ENCODE results near the gene BSG.
A peak's percentile ranks its signal among the peaks of the same experiment; 100 is the strongest.

The BSG gene

GRCh38 chr19:548886-549830 lies 23.2 kb upstream of the BSG start:
- no peak for DNase-seq (ENCODE audit: low spot score in 2 of 2)
- Mint-ChIP-seq H3K9me3 (peaks cover 2% of the 10 kb centered on the region), H3K36me3 (no peaks in the 10 kb centered on the region), H3K27ac (no peak overlapping the region), H3K4me1 (peaks cover 2% of the 10 kb centered on the region), H3K27me3 (peaks cover 11% of the 10 kb centered on the region), H3K4me3 (no peak overlapping the region)
- ATAC-seq (ENCODE audit: low read depth) = no peak

DNA sequence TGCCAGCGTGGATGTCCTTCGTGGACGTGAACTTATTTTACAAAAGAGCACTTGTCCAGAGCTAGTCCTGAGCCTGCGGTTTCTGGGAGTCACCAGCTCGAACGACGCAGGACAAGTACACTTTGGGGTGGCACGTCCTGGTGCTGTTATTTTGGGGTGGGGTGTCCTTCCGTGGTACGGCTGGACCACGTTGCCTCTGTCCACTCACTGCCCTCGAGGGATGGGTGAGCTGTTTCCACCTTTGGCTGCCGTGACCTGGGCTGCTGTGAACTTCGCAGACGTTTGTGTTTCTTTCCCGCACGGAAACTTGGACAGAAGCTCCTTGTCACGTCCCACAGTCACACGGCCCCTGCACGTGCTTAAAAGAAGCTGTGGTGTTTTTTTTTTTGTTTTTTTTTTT lies 17.6 kb upstream of the BSG start:
- Mint-ChIP-seq H3K27ac (no peak overlapping the region), H3K9me3 (no peaks in the 10 kb centered on the region), H3K27me3 (peaks cover 8% of the 10 kb centered on the region), H3K4me1 (no peaks in the 10 kb centered on the region), H3K4me3 (no peak overlapping the region), H3K36me3 (no peaks in the 10 kb centered on the region)
- ATAC-seq (ENCODE audit: low read depth) (no peak), DNase-seq (ENCODE audit: low spot score in 2 of 2) (no peak)

DNA sequence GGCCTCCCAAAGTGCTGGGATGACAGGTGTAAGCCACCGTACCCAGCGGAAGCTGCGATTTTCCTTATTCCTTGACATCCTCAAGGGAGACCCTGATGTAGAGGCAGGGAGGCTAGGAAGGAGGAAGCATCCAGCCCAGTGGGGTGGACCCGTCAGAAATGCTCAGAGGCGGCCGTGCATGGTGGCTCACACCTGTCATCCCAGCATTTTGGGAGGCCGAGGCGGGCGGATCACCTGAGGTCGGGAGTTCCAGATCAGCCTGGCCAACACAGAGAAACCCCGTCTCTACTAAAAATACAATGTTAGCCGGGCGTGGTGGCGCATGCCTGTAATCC lies 17.0 kb upstream of the BSG start:
- H3K36me3 Mint-ChIP-seq = no peaks in the 10 kb centered on the region
- peaks cover 8% of the 10 kb centered on the region for H3K27me3 Mint-ChIP-seq
- H3K4me3 Mint-ChIP-seq = no peak overlapping the region
- H3K4me1 Mint-ChIP-seq = no peaks in the 10 kb centered on the region
- no peaks in the 10 kb centered on the region for H3K9me3 Mint-ChIP-seq
- ATAC-seq (ENCODE audit: low read depth) (no peak), DNase-seq (ENCODE audit: low spot score in 2 of 2) (no peak)
- H3K27ac Mint-ChIP-seq = no peak overlapping the region

DNA sequence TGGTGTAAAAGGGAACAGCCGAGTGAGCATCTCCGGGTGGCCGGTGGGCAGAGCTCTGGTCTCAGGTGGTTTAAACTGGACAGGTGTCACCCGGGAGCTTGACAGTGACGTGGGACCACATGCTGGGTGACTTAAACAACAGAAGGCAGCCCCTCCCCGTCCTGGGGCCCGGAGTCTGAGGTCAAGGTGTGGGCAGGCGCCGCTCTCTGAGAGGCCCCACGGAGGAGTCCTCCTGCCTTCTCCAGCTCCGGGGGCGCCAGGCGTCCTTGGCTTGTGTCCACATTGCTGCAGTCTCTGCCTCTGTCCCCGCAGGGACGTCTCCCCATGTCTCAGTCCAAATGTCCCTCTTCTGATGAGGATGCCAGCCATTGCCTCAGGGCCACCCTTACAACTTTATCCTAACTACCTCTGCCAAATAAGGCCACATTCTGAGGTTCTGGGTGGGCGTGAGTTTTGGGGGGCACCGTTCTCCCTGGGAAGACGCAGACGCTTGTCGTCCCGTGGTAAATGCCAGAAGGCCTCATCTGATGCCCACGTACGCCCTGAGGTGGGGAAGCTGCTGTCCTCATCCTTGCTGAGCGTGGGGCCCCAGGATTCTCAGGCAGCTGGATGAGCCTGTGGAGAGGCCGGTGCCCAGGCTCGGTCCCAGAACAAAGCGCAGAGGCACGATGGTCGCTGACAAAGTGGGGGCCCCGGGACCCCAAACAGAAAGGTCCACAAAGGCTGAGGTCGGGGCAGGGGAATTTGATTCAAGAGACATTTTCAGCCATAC lies 15.6 kb upstream of the BSG start:
- ATAC-seq (ENCODE audit: low read depth) (no peak), DNase-seq (ENCODE audit: low spot score in 2 of 2) (no peak)
- Mint-ChIP-seq H3K27ac (no peak overlapping the region), H3K4me1 (no peaks in the 10 kb centered on the region), H3K36me3 (no peaks in the 10 kb centered on the region), H3K27me3 (peaks cover 7% of the 10 kb centered on the region), H3K9me3 (no peaks in the 10 kb centered on the region), H3K4me3 (no peak overlapping the region)

DNA sequence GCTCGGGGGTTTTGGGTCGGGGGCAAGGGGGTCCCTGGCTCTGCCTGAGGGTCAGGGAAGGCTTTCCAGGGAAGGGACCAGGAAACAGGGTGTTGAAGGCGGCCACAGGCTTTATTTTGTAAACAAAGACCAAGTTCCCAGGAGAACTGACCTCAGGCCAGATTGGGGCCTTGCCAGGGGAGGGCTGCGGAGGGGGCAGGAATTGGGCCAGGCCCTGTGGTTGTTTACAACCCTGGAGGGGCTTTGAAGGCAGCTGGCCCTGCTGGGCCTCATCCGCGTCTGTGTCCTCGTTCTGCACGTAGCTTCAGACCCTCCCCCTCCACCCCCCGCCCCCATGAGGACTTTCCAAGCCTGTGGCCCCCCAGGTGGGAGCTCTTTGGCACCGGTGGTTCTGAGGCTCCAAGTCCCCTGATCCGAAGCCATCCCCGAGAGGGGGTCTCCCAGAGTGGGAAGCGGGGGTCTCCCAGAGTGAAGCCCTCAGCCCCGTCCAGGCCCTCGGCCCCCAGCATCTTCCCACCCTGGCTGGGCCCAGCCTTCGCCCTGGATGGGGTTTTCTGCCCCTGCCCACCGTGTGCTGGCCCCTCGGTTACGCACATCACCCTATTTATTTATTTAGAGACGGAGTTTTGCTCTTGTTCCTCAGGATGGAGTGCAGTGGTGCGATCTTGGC lies 13.5 kb upstream of the BSG start:
- Mint-ChIP-seq H3K9me3 (no peaks in the 10 kb centered on the region), H3K4me1 (no peaks in the 10 kb centered on the region), H3K27me3 (peaks cover 5% of the 10 kb centered on the region), H3K4me3 (no peak overlapping the region), H3K27ac (no peak overlapping the region), H3K36me3 (no peaks in the 10 kb centered on the region)
- ATAC-seq (ENCODE audit: low read depth) (no peak), DNase-seq (ENCODE audit: low spot score in 2 of 2) (no peak)

DNA sequence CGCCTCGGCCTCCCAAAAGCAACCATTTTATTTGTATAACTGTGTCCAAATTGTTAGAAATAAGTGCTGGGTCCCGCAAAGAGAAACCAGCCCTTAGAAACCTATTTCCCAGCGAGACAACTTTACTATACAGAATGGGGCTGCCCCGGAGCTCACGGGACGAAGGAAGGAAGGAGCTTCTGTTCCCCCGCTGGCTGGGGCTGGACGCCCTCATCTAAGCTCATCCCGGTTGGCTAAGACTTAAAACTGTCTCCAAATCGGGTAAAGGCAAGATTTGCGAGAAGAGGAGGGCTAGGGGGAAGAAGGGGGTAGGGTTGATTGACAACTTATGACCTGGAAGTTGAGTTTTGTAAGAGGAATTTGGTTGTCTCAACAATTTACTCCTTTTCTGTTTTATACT lies 12.3 kb upstream of the BSG start:
- Mint-ChIP-seq H3K27ac (no peak overlapping the region), H3K36me3 (no peaks in the 10 kb centered on the region), H3K4me1 (no peaks in the 10 kb centered on the region), H3K27me3 (peaks cover 5% of the 10 kb centered on the region), H3K4me3 (no peak overlapping the region), H3K9me3 (no peaks in the 10 kb centered on the region)
- no peak for DNase-seq (ENCODE audit: low spot score in 2 of 2)
- no peak for ATAC-seq (ENCODE audit: low read depth)

DNA sequence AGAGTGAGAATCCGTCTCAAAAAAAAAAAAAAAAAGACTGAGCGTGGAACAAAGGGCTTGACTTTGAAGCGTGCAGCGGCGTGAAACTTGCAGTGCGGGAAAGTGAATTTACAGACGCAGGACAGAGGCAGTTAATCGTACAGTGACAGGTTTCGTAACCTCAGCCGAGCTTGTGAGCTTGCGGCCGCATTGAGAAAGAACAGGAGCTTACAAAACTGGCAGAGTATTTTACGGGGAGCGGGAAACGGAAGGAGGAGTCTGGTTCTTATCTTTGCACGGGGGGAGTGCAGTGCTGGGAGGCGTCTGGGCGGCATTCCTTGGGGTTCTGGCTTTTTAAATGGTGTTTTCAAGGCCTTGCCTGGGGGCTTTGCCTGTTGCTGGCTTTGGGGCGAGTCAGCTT lies 6.0 kb upstream of the BSG start:
- H3K36me3 Mint-ChIP-seq = no peaks in the 10 kb centered on the region
- peaks cover 6% of the 10 kb centered on the region for H3K4me1 Mint-ChIP-seq
- H3K27me3 Mint-ChIP-seq = no peaks in the 10 kb centered on the region
- ATAC-seq (ENCODE audit: low read depth) = no peak
- no peak overlapping the region for H3K4me3 Mint-ChIP-seq
- no peaks in the 10 kb centered on the region for H3K9me3 Mint-ChIP-seq
- DNase-seq (ENCODE audit: low spot score in 2 of 2) = no peak
- no peak overlapping the region for H3K27ac Mint-ChIP-seq

- Mint-ChIP-seq H3K9me3 (no peaks in the 10 kb centered on the region), H3K4me1 (peaks cover 7% of the 10 kb centered on the region), H3K27me3 (no peaks in the 10 kb centered on the region), H3K4me3 (no peak overlapping the region), H3K36me3 (no peaks in the 10 kb centered on the region), H3K27ac (no peak overlapping the region)
- ATAC-seq (ENCODE audit: low read depth) = no peak
- no peak for DNase-seq (ENCODE audit: low spot score in 2 of 2)
Observed at GRCh38 chr19:566844-567243, 5.6 kb upstream of the BSG start.

DNA sequence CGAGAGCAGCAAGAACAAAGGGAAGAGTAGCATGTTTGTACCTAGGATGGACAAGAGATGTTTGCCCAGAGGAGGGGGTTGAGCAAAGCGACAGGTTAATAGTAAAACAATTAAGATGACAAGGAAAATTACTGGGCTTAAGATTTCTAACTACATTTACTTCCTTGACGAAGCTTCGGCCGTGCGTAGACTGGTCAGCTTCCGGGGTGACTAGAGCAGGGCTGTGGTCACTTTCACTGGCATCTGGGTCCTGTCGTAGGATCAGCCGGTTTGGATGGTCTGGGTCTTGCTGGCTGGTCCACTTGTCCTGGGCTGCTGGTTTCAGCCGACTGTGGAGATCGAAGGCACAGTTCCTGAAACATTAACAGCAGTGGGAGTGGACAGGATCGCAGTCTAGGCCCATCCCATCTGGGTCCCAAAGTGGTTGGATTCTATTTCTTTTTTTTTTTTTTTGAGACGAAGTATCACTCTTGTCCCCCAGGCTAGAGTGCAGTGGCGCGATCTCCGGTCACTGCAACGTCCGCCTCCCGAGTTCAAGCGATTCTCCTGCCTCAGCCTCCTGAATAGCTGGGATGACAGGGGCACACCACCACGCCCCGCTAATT lies 5.0 kb upstream of the BSG start:
- Mint-ChIP-seq H3K27ac (no peak overlapping the region), H3K4me1 (peaks cover 7% of the 10 kb centered on the region), H3K9me3 (no peaks in the 10 kb centered on the region), H3K36me3 (peaks cover under 1% of the 10 kb centered on the region), H3K4me3 (no peak overlapping the region), H3K27me3 (no peaks in the 10 kb centered on the region)
- DNase-seq (ENCODE audit: low spot score in 2 of 2) = no peak
- no peak for ATAC-seq (ENCODE audit: low read depth)

DNA sequence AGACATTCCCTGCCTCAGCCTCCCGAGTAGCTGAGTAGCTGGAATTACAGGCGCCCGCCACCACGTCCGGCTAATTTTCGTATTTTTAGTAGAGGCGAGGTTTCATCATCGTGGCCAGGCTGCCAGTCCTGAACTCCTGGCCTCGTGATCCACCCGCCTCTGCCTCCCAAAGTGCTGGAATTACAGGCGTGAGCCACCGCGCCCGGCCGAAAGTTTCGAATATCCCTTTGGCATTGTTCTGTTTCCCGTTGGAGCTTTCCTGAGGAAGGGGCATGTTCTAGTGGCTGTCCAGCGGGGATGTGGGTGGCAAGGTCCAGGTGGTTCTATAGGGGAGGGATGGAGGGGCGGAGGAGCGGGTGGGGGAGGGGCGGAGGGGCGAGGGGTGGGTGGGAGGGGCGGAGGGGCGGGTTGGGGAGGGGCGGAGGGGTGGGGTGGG lies 2.1 kb upstream of the BSG start:
- DNase-seq (ENCODE audit: low spot score in 2 of 2) (no peak), ATAC-seq (ENCODE audit: low read depth) (no peak)
- peaks cover 20% of the 10 kb centered on the region for H3K4me1 Mint-ChIP-seq
- H3K9me3 Mint-ChIP-seq = no peaks in the 10 kb centered on the region
- no peaks in the 10 kb centered on the region for H3K27me3 Mint-ChIP-seq
- H3K27ac Mint-ChIP-seq = no peak overlapping the region
- H3K4me3 Mint-ChIP-seq = peak overlapping the region; percentile 47
- peaks cover 2% of the 10 kb centered on the region for H3K36me3 Mint-ChIP-seq

DNA sequence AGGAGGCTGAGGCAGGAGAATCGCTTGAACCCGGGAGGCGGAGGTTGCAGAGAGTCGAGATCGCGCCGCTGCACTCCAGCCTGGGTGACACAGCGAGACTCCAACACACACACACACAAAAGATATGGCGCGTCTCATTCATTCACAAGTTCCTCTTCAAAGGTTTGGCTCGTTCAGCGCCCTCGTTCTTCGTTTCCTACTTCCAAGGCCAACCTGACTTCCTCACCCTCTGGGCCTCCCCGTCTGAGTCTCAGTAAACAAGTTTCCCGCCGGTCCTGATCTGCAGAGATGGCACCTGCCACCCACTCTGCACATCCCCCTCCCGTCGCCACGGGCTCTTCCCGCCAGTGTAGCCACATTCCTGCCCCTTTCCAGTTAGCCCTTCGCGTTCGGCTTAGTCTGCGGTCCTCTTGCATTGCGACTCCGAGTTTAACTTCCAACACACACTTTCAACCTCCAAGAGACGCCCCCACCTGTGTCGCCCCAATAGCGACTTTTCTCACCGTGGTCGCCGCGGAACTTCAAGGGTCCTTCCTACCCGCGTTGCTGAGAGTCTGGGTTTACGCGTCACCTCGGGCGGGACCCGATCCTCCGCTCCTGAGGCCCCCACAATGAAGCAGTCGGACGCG lies 1.3 kb upstream of the BSG start:
- Mint-ChIP-seq H3K4me3 (peak overlapping the region; percentile 96), H3K9me3 (no peaks in the 10 kb centered on the region), H3K27ac (peak overlapping the region; percentile 2), H3K27me3 (no peaks in the 10 kb centered on the region), H3K4me1 (peaks cover 22% of the 10 kb centered on the region), H3K36me3 (peaks cover 2% of the 10 kb centered on the region)
- DNase-seq (ENCODE audit: low spot score in 2 of 2) (peak in 1 of 2 donors; percentile 32), ATAC-seq (ENCODE audit: low read depth) (peak; percentile 15)

DNA sequence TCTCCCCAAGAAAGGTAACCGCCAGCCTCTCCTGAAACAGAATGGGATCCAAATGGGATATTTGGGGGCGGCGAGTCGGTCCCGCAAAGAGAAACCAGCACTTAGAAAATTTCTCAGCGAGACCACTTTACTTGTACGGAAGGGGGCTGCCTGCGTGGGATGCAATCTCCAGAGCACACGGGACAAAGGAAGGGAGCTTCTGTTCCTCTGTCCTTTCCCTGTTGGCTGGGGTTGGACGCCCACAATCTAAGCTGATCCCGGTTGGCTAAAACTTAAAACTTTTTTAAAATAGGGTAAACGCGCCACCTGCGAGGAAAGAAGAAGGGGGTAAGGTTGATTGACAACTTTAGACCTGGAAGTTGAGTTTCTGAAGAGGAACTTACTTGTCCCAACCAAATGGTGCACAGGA lies 826 bp upstream of the BSG start:
- H3K36me3 Mint-ChIP-seq = peaks cover 2% of the 10 kb centered on the region
- ATAC-seq (ENCODE audit: low read depth) = peak; percentile 17

DNA sequence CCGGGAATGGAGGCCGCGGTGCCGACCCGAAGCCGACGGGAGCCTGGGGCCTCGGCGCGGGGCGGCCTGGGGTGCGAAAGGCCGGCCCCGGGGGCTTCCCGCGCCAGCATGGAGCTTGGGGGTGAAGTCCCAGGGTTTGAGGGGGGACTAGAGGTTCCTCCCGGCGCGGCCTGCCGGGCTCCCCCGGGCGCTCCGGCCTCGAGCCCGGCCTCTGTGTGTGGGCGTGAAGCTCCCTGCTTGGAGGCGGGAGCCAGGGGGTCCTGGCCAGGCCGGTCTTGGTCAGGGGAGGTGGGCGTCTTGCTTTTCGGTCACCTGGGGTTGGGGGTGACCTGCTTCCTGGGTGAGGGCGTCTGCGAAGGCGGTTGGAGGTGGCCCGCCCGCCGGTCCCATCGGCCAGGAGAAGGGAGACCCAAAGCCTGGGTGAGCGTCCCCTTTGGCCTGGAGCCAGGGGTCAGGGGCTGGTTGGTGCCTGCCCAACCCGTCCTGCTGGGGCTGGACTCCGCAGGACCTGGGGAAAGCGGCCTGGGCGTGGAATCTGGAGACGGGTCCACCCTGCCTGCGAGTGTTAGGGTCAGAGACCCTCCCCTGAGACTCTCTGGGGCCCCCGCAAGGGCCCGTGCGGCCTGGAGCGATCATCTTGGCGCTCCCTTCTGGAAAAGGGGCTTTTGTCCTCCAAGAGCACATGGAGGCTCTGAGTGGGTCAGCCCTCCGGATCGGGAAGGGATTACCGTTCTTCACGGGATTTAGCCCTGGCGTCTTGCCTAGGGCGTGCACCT lies 535 bp downstream of the BSG start:
- H3K9me3 Mint-ChIP-seq = no peaks in the 10 kb centered on the region
- H3K27me3 Mint-ChIP-seq = no peaks in the 10 kb centered on the region
- DNase-seq (ENCODE audit: low spot score in 2 of 2) = peak in 1 of 2 donors; percentile 34
- ATAC-seq (ENCODE audit: low read depth) = peak; percentile 12
- peaks cover 27% of the 10 kb centered on the region for H3K4me1 Mint-ChIP-seq
- H3K27ac Mint-ChIP-seq = peak overlapping the region; percentile 90
- peaks cover 3% of the 10 kb centered on the region for H3K36me3 Mint-ChIP-seq
- peak overlapping the region; percentile 96 for H3K4me3 Mint-ChIP-seq

More for the DNA sequence above, 826 bp upstream of the BSG start:
- Mint-ChIP-seq H3K27me3 (no peaks in the 10 kb centered on the region), H3K4me1 (peaks cover 23% of the 10 kb centered on the region), H3K9me3 (no peaks in the 10 kb centered on the region), H3K4me3 (peak overlapping the region; percentile 96), H3K27ac (peak overlapping the region; percentile 90)
- no peak for DNase-seq (ENCODE audit: low spot score in 2 of 2)

All from memory B cell (primary cell).